ENCODE data around the gene COLEC11.

COLEC11 gene

DNA sequence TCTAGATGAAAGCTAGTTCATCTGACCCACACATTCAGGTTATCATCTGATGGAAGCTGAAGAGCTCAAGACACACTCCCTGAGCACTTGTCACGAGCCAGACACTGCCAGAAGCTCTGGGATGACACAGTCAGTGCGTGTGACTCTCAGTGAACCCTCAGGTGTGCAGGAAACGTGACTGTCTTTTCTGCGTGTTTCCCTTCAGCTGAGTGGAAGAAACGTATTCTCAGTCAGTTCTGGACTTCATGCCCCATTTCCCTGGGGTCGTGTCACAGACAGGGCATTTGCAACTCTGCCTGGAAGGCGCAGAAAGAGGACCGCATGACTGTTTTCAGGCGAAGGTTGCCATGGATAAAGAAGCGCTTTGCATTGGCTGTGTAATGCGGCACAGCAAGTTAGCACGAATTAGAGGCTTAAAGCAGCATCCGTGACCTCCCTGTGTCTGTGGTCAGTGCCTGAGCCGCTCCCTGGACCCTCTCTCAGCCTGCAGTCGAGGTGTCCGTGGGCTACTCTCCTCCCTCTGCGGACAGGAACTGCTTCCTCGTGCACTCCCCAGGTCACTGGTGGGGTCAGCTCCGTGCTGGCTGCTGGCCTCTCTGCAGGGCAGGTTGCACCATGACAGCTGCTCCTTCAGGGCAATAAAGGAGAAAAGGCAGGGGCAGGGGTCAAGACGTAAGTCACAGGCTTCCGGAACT lies 59.8 kb downstream of the COLEC11 start:
- no peak for DNase-seq (ENCODE audit: low spot score)

DNA sequence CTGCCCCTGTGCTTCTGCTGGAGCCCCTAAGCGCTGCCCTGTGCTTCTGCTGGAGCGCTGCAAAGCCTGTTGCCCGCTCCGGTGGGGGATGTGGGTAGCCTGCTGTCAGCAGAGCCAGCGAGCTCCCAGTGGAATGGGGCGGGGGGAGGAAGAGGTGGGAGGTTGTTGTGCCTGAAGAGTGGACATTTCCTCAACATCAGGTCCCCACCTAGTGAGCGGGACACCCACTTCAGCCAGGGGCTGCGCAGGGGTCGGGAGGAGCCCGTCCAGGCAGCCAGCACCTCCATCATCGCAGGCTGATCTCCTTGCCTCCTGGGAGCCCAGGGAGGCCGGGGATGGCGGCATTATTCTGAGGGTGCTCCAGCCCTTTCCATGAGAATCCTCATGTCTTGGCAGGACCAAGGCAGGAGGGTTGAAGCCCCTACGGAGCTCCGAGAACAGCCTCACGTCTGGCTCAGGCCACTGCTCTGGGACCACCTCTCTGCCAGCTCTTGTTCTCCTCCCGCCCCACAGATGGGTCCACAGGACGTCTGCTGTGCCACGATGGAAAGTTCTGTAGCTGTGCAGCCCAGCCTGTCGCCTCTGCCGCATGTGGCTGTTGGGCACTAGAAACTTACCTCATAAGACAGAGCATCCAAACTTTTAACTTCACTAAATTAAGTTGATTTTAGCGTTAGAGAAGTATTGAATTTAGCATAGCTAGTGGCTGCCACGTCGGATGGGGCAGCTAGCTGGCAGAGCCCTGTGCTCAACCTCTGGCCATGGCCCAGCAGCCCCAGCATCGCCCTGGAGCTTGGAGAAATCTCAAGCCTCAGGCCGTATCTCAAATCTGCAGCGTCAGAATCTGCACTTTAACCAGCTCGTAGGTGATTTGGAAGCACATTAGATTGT lies 61.2 kb downstream of the COLEC11 start:
- DNase-seq (ENCODE audit: low spot score), result no peak

DNA sequence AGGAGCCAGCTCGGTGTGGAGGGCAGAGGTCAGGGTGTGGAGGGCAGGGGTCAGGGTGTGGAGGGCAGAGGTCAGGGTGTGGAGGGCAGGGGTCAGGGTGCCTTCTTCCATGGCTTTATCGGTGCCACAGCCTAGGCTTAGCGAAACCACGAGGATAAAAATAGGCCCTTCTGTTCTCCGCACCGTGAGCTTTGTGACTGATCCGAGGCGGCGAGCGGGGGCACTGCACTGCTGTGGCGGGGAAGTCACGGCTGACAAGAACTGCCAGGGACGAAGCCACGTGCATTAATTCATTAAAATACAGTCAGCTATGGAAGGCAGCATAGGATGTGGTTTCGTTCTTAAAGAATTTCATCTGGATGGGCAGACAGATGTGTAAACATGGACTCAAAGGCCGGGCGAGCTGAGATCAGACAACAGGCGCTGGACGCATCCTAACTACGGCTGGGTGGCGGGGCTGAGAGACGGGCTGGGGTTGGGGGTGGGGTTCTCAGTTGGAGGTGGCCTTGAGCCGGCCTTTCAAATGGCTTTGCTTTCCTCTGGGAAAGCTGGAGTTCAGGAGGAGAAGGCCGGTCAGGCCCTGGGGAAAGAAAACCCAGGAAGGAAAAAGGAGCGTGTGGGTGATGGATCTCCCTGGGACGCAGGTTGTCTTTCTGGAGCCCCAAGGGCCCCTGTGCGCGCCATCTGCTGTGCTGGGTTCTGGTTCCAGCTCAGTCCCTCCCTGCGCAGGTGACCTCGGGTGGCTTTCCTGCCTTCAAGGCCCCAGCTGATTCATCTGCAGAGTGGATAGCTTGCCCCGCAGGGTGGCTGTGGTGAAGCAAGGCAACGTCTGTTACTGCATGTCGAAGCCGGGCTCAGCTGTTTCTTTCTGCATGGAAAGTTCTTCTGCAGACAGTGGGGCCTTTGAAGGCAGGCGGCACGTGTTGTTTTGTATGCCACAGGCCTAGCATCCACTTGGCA lies 62.1 kb downstream of the COLEC11 start:
- peak; percentile 22 for DNase-seq (ENCODE audit: low spot score)

DNA sequence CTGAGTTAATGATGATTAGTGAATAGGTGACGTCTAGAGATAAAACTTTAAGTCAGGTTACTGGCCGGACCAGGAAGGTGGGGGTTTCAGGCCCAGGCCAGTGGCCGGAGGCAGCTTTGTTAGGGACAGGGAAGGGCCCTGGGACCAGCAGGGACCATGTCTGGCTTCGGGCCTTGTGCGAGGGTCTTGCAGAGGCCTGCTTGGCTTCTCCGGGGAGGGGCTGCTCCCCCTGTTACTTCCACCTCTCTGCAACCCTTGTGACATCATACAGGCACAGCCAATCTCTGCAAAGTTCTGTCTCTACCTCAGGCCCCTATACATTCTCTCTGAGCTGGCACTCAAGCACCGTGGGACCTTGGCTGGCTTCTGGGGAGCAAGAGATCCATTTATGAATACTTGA lies 63.0 kb downstream of the COLEC11 start, which contains the start of gene ALLC:
ALLC (plus strand) TSS at position 320 of the 400 bp plus-strand sequence. CDS start 12,958 bp downstream, outside the sequence.
- no peak for DNase-seq (ENCODE audit: low spot score)

DNA sequence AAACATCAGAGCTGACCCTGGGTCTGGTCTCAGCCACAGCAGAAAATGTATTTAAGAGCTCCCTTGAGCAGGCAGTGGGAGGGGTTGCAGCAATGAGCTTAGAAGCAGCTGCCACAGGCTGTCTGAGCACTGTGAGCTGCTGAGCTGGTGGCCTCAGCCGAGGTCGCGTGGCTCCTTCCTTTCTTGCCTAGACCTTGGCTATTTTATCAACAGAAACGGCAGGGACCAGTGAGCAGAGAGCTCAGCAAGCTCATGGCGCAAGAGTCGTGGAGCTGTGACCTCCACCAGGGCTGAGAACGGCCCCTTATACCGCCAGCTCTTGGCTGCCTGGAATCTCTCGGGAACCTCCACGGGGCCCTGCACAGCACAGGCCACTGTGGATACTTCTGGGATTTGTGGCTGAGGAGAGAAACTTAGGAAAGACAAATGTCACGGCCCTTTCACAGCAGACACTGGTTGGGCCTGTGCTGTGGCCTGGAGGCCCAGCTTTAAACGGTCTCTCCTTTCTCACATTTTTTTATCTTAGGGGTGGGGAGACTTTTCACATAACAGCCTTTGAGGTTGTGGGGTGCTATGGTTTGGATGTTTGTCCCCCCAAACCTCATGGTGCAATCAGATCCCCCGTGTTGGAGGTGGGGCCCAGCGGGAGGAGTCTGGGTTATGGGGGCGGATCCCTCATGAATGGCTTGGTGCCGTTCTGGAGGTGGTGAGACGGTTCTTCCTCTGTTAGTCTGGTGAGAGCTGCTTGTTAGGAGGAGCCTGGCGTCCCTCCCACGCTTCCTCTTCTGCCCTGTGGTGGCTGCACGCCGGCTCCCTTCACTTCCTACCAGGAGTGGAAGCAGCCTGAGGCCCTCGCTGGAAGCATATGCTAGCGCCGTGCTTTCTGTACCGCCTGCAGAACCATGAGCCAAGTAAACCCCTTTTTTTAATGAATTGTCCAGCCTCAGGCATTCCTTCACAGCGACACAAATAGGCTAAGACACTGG lies 64.8 kb downstream of the COLEC11 start:
- DNase-seq (ENCODE audit: low spot score), result no peak

DNA sequence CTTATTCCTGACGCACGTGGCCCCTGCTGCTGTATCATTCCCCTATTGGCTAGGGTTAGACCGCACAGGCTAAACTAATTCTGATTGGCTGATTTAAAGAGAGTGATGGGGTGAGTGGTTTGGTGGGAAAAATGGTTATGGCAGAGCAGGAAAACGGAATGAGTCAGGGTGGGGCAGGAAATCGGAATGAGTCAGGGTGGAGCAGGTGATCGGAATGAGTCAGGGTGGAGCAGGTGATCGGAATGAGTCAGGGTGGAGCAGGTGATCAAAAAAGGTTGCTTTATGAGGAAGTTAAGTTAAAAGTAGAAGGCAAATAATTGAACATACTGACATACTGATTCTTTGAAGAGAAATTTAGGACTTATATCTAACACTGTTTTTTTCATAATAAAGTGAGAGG lies 65.7 kb downstream of the COLEC11 start:
- DNase-seq (ENCODE audit: low spot score), result peak; percentile 83

DNA sequence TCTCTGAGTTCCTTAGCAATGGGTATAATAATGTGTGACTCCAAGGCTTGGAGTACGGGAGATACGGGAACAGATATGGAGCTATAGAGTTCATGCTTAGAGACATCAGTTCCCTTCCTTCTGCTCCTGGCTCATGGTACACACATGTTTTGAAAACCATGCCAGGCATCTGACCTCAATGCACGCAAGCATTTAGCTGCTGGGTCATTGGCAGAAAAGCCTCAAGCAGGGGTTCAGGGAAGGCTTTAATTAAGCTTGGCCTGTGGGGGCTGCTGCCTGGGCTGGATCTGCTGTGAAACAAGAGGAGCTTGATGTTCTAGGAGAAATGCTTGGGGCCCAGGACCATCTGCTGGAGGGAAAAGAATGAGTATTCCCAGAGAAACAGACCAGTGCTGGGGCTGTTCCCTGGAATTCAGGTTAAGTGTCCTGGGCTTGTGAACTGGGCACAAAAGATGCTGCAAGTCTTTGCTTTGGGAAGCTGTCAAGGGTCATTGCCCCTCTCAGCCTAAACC lies 66.3 kb downstream of the COLEC11 start:
- peak; percentile 29 for DNase-seq (ENCODE audit: low spot score)

DNA sequence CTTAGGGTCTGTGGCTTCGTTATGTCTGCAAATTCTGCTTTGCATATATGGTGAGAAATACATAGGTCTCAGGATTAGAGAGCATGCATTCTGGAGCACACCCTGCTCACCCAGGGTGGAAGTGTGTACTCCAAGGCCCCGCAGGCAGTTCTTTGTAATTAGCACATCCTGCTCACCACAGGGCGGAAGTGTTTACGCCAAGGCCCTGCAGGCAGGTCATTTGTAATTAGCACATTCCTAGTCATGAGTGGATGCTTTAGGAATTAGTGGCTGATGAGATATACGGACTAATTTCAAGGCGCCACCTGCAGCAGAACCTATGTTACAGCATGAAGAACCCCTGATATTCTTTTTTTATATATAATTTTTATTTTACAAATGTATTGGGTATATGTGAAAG lies 67.3 kb downstream of the COLEC11 start:
- peak; percentile 93 for DNase-seq (ENCODE audit: low spot score)

DNA sequence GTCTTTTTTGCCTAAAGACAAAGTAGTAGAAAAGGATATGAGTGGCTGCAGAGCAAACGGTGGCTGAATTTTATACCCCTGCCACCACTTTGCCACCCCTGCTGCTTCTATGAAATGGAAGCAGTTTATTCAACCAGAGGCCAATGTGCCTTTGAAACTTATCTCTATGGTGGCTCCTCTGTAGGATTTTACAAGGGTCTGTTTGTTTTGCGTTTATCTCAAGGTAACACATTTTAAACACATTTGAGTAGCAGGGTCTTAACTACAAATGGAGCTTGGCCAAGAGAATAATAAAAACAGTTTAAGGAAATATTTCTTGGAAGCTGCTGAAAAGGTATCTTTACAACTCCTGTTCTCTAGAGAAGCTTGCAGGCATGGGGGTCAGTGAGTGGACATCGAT lies 69.2 kb downstream of the COLEC11 start:
- DNase-seq (ENCODE audit: low spot score), result no peak

DNA sequence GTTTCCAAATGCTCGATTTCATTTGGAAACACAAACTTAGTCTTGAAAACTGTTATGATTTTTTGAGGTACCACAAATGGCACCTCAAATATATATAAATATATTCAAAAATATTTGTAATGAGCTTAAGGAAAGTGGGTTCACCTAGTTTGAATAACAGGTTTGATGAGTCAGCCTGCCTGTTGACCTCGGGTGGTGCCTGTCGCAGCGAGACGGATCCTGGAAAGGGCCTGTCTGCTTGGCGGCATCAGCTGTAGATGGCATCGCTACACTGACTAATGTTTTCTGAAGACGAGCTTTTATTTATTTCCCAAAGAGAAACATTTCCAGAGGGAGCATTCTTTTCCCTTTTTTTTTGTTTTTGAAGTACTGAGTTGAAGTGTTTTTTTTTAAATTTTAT lies 70.0 kb downstream of the COLEC11 start:
- no peak for DNase-seq (ENCODE audit: low spot score)

DNA sequence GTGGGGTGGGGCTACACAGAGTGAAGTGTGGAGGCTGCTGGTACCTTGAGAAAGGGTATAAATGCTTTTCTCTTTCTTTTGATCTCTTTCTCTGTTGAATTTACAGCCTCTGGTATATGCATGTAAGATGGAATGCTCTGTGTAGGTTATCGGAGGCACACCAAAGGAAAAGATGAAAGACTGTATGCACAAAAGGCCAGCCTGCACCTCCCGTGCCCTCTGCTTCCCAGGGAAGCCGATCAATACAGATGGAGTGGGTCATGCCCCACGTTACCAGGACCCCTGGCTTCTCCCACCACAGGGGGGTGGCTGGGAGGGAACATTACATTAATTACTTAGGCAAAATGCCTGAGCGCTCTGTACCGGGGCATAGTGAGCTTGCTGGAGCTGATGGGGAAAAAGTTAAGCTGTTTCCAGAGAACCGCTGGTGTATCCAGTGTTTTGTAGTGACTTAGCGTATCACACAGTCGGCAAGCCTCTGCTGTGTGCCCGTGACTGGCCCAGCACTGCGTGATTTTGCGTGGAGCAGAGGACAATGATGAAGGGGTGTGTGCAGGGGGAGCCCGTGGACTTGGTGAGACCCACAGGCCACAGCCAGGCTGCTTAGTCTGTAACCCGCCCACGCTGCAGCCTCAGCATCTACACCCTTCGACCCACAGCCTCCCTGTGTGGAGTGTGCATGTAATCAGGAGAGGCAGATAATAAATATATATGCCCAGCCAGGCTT lies 71.1 kb downstream of the COLEC11 start:
- DNase-seq (ENCODE audit: low spot score), result no peak

DNA sequence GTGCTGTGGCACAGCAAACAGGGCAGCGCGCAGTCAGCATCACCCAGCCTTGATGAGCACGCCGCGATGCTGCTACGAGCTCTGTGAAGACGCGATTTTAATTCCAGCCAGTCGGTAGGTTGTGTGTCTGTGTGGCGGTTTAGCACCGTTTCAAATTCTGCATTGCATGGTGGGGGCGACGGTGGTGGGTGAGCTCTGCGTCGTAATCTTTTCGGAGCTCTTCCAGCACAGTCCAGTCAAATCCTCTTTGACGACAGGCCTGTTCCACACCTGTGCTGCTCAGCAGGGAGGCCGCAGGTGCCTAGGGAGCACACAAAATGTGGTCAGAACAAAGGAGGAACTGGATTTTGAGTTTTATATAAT lies 71.7 kb downstream of the COLEC11 start:
- DNase-seq (ENCODE audit: low spot score), result no peak

DNA sequence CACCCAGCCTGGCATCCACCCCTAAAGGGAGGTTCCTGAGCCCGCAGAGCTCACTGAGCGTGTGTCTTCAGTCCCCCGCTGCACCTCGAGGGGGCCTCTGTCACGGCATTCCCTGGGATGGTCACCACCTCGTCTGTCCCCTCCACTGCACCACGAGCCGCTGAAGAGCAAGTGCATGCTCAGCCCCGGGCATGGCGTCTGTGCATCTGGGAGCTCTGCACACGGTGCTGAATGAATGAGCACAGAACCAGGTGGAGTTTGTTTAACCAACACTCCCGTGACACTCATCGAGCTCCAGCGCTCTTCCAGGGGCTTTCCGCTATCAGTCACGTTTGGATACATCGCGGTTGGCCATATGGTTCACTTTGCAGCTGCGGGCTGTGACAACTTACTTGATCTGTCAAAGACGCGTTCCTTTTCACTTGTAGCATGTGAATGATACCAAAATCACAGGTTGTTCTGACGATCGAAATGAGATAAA lies 72.3 kb downstream of the COLEC11 start:
- no peak for DNase-seq (ENCODE audit: low spot score)

DNA sequence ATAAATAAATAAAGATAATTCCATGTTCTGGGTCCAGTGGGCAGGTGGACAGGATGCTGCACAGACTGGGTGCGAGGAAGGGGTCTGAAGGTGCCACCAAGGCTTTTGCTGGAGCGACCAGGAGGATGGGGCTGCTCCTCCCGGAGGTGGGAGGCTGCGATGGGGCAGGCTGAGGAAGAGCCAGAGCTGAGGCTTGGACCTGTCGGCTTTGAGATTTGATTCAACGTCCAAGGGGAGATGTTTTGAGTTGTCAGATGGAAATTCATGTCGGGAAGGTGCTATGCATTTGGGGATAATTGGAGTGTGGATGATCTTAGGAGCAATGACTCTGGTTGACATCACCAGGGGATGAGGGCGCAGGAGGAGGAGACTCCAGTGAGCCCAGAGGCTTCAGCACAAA lies 74.7 kb downstream of the COLEC11 start:
- DNase-seq (ENCODE audit: low spot score), result no peak

DNA sequence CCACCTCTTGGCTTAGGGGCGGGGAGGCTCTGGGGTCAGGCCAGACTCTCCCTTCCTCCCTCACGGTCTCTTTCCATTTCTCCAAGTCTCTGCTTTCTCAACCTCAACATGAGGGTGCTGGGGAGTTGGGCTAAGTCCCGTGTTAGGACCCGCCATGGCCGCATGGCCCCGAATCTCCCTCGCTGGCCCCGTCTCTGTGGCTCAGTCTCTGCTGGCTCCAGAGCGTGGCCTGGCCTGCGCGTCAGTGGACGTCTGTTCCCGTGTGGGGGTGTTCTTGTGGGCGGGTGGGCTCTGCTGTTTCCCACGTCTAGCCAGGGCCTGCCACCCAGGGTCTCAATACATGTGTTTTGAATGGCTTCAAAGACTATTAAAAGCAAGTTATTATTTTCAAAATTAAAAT lies 75.5 kb downstream of the COLEC11 start:
- no peak for DNase-seq (ENCODE audit: low spot score)

DNA sequence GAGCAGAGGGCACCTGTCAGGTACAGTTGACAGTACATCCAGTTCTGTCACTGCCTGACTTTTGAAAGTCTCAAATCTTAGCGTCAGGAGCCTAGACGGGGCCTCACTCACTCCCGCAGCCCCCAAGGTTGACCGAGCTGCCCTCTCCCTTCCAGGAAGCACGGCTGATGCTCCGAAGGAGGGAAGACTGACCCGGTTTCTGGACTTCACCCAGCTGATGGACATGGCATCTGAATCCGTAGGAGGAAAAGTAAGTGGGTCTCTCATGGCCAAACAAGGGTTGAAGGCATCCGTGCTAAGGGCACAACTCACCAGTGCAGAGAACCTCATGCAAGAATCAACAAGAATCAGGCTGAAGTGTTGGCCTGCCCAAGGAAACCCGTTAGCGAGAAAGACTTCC lies 76.0 kb downstream of the COLEC11 start:
- no peak for DNase-seq (ENCODE audit: low spot score)

DNA sequence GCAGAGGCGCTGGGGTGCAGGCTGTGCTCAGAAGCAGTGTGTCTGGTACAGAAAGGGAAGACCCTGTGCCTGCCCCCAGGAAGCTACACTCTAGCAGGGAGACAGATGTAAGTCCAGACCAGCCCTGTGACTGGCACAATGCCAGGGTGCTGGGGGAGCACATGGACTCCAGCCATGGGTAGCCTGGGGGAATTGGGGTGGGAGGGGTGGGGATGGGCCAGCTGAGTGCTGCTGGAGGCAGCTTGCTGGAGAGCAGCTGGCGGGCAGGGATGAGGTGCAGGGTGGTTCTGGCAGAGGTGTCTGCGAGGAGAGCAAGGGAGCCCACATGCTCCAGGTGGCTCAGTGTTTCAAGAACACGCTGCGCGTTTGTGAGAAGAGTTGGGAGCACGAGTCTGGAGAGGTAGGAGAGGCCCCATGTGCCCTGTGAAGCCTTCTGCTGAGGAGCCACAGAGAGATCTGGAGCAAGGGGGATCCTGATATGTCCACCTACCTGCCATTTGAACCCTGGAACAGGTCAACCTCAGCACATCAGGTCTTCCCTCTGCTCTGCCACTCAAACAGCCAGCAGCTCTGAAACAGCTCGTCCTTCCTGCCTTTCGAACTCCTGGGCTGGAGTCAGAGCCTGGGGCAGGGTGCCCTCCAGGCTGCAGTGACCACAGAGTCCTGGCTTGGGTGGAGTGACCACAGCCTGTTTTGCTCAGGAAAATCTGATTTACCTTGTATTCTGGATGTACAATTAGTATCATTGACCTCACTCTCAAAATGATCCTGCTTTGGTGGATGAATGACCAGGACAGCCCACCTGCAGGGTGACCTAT lies 78.2 kb downstream of the COLEC11 start:
- no peak for DNase-seq (ENCODE audit: low spot score)

DNA sequence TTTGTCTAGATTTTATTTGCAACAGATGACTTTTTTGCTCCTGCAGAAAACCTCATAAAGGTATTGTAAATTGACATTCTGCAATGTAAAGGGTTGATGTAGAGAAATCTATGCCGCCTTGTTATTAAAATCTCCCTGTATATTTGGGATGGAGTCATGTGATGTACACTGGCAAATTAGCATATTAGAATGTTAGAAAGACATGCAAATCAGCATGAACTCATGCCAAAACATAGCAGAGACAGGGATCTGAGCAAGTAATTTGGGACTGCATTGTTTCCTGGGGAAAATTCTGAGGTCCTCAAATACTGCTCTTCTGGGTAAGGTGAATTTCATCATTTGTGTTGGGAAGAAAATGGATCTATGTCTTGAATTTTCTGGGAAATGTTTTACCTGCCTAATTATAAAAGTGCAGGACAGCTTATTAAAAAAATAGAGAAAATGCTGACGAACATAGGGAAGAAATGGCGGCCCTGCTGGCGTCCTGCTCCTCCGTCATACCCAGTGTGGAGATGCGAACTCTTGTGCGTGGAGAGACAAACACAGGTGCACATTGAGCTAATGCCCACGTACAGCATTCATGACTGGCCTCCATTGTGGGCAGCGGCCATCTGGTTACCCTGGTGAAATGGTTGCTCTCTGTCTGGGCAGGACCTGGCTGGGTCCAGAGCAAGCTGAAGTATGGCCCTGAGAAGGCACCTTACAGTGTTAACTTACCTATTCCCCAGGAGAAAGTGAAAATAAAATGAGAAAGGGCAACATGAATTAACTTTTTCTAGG lies 79.3 kb downstream of the COLEC11 start:
- no peak for DNase-seq (ENCODE audit: low spot score)

Measured in SW480 (cell line).